Measurements from ENCODE around the gene TUBG1. TPM values are rescaled to one million over a fixed set of nuclear protein-coding genes. Genes with fewer than 3 reads are reported as not detected.

TUBG1 gene
- total and polyA plus RNA-seq, 9 of the 15 experiments (the other 6 are each of a cell fraction or from before 2014, with no cell fraction given) = 33.1 to 147 (median 66.0) TPM

- TF ChIP-seq TBP (optimal IDR thresholded peaks at IDR 0.05; ENCODE audit: low read depth, low read length) (peak; percentile 84), JUND (IDR thresholded peaks at IDR 0.05; ENCODE audit: borderline replicate concordance, low read depth, low read length) (peak; percentile 69; the same call in 1 of the 2 replicates), JUND (tag; IDR thresholded peaks at IDR 0.05; ENCODE audit: borderline replicate concordance, low read depth, low read length) (peak; percentile 3; the same call in 1 of the 3 replicates), TOE1 (IDR thresholded peaks at IDR 0.05; ENCODE audit: borderline replicate concordance) (peak; percentile 22; the same call in 1 of the 2 replicates), TOE1 (CRISPR knock-in tag; IDR thresholded peaks at IDR 0.05; ENCODE audit: borderline replicate concordance, low read depth) (no peak), ESRRA (IDR thresholded peaks at IDR 0.05; ENCODE audit: borderline replicate concordance, low read depth) (peak; percentile 82), HDAC1 (IDR thresholded peaks at IDR 0.05) (peak in 1 of 2 experiments; percentile 79; a peak in 2 of 4 replicates), ZNF253 (CRISPR knock-in tag; conservative IDR thresholded peaks at IDR 0.05) (no peak), LCOR (CRISPR knock-in tag; IDR thresholded peaks at IDR 0.05) (peak; percentile 55; the same call in 1 of the 2 replicates), NRF1 (conservative IDR thresholded peaks at IDR 0.05 in 1 of 2, IDR thresholded peaks at IDR 0.05 in 1 of 2) (peak; percentile 88 to 90), NONO (IDR thresholded peaks at IDR 0.05; ENCODE audit: low read depth in 2 of 2, low read length in 1 of 2) (0 out of 4 replicates have a peak, but pooled peaks of 1 of the 2 experiments have one; percentile 39), FOS (IDR thresholded peaks at IDR 0.05; ENCODE audit: extremely low read depth, insufficient read length) (peak; percentile 79), CEBPB (tag; IDR thresholded peaks at IDR 0.05) (no peak), EP400 (IDR thresholded peaks at IDR 0.05) (peak; percentile 84), NR2C1 (IDR thresholded peaks at IDR 0.05) (peak; percentile 72), NR2C1 (tag; IDR thresholded peaks at IDR 0.05) (peak; percentile 67), GTF2F1 (IDR thresholded peaks at IDR 0.05; ENCODE audit: low read depth, low read length) (no peak; the same call in 1 of the 2 replicates), HMGN3 (IDR thresholded peaks at IDR 0.05; ENCODE audit: borderline replicate concordance, extremely low read depth, insufficient read length, low read depth, low read length) (peak; percentile 60), ZBTB9 (CRISPR knock-in tag; IDR thresholded peaks at IDR 0.05) (no peak), XRCC5 (IDR thresholded peaks at IDR 0.05; ENCODE audit: low read depth, low read length) (peak; percentile 86), BRD4 (IDR thresholded peaks at IDR 0.05) (peak; percentile 79; the same call in 1 of the 2 replicates), CREB3 (tag; conservative IDR thresholded peaks at IDR 0.05; ENCODE audit: low read depth) (0 out of 2 replicates have a peak, but pooled peaks have one; percentile 64), RNF2 (IDR thresholded peaks at IDR 0.05) (peak; percentile 57; the same call in 1 of the 2 replicates), SP2 (IDR thresholded peaks at IDR 0.05; ENCODE audit: extremely low read depth, low read depth, low read length, poor library complexity, severe bottlenecking) (peak; percentile 61), ZNF133 (CRISPR knock-in tag; IDR thresholded peaks at IDR 0.05) (no peak), PTBP1 (IDR thresholded peaks at IDR 0.05; ENCODE audit: low read depth, low read length) (0 out of 2 replicates have a peak, but pooled peaks have one; percentile 28), CBX3 (IDR thresholded peaks at IDR 0.05; ENCODE audit: borderline replicate concordance in 1 of 2, low read length in 2 of 2) (peak in 1 of 2 experiments; percentile 24; a peak in 1 of 3 replicates), BMI1 (IDR thresholded peaks at IDR 0.05; ENCODE audit: low read length) (peak; percentile 73; the same call in 1 of the 2 replicates)
These were observed 31.8 kb upstream of the TUBG1 start, which contains the start of gene PSMC3IP (continued) for GRCh38 chr17:42577532-42578281.
